ENCODE data around the gene CTRB2.

The CTRB2 gene

GRCh38 chr16:75236736-75237397 lies 29.9 kb upstream of the CTRB2 start:
- no peak overlapping the region for H3K4me3 ChIP-seq (replicated peaks; ENCODE audit: low read depth, low read length)
- no peak for DNase-seq (ENCODE audit: extremely low read depth, low read depth)
- TF ChIP-seq CTCF (IDR thresholded peaks at IDR 0.05; ENCODE audit: low read depth, low read length, missing control alignments) = no peak

DNA sequence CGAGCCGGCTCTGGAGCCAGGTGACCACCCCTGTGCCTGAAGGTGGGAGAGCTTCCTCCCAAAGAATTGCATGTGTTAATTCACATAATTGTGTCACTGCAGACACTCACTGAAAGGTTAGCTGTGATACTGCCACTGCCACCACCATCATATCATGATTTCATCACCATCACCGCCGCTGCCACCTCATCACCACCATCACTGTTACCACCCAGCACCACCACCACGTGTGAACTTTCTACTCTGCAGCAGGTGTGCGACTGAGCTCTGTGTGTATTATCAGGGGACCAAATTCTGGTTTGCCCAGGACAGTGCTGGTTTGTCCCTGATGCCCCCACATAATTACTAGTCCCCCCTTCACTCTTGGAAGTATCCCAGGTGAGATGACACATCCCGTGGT lies 29.3 kb upstream of the CTRB2 start:
- no peak for TF ChIP-seq CTCF (IDR thresholded peaks at IDR 0.05; ENCODE audit: low read depth, low read length, missing control alignments)
- H3K4me3 ChIP-seq (replicated peaks; ENCODE audit: low read depth, low read length) = no peak overlapping the region
- DNase-seq (ENCODE audit: extremely low read depth, low read depth) = no peak

GRCh38 chr16:75235721-75236193 lies 28.8 kb upstream of the CTRB2 start:
- no peak for DNase-seq (ENCODE audit: extremely low read depth, low read depth)
- TF ChIP-seq CTCF (IDR thresholded peaks at IDR 0.05; ENCODE audit: low read depth, low read length, missing control alignments) = no peak
- H3K4me3 ChIP-seq (replicated peaks; ENCODE audit: low read depth, low read length) = no peak overlapping the region

- no peak for DNase-seq (ENCODE audit: extremely low read depth, low read depth)
- no peak for TF ChIP-seq CTCF (IDR thresholded peaks at IDR 0.05; ENCODE audit: low read depth, low read length, missing control alignments)
- no peak overlapping the region for H3K4me3 ChIP-seq (replicated peaks; ENCODE audit: low read depth, low read length)
Observed at GRCh38 chr16:75234856-75235696, 28.1 kb upstream of the CTRB2 start.

DNA sequence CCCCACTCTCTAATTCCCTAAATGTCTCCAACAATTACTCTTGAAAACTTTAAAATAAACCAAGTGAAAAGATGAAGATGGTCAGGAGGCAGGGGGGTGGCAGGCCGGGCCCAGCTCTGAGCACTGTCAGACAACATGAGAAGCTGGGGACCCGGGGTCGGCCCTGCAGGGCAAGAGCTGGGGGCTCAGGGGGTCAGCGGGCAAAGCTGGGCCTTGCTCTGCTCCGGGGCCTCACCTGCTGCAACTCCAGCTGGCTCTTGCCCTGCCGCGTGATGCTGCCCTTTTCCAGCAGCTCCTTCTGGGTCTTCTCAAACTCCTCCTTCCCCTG lies 26.6 kb upstream of the CTRB2 start:
- TF ChIP-seq CTCF (IDR thresholded peaks at IDR 0.05; ENCODE audit: low read depth, low read length, missing control alignments) = no peak
- no peak overlapping the region for H3K4me3 ChIP-seq (replicated peaks; ENCODE audit: low read depth, low read length)
- DNase-seq (ENCODE audit: extremely low read depth, low read depth) = no peak

GRCh38 chr16:75231570-75231969 lies 24.6 kb upstream of the CTRB2 start:
- no peak for DNase-seq (ENCODE audit: extremely low read depth, low read depth)
- no peak overlapping the region for H3K4me3 ChIP-seq (replicated peaks; ENCODE audit: low read depth, low read length)
- TF ChIP-seq CTCF (IDR thresholded peaks at IDR 0.05; ENCODE audit: low read depth, low read length, missing control alignments) = no peak

Data from HFF-Myc (cell line).